K562 (cell line): Measurements from ENCODE around the gene LUC7L.

Source experiments
- CREB1 ChIP-seq, 2 experiments: sonication (generic) in 1 of 2; formaldehyde crosslinking in 1 of 2; IDR thresholded peaks; 2 replicates each; pipeline versions ENCODE4 v1.6.1 to v1.8.0; 2012 to 2022; ENCODE audit warnings: inconsistent platforms in 1 of 2, mild to moderate bottlenecking in 1 of 2, missing genetic modification reagents in 1 of 2, moderate library complexity in 1 of 2
- EP300 ChIP-seq: IDR thresholded peaks from 2 replicates; pipeline ENCODE4 v1.6.1; 2012; ENCODE audit warnings: low read length, improper control_type of control experiment
- MTF1 ChIP-seq: fragments of 250-450 bp; sonication (Bioruptor Pico); IDR thresholded peaks from 2 replicates; pipeline ENCODE4 v1.9.0; 2021; ENCODE audit warnings: moderate library complexity, mild to moderate bottlenecking, inconsistent platforms, borderline replicate concordance
- RAD21 ChIP-seq, 2 experiments: fragments of 250-450 bp in 1 of 2; fragments of 450-650 bp in 1 of 2; sonication (Bioruptor Pico) in 1 of 2; formaldehyde crosslinking in 1 of 2; IDR thresholded peaks in 1 of 2; conservative IDR thresholded peaks in 1 of 2; 2 replicates each; pipeline versions ENCODE4 v1.4.0 to v1.8.0; 2020 to 2022; ENCODE audit warnings: mild to moderate bottlenecking in 2 of 2, moderate library complexity in 1 of 2
- XRCC4 ChIP-seq: IDR thresholded peaks from one replicate; pipeline ENCODE4 v1.6.1; 2011; ENCODE audit not compliant: insufficient read depth, insufficient read length; ENCODE audit errors: extremely low read depth
- ZNF324 ChIP-seq: fragments of 250-450 bp; sonication (Bioruptor Pico); IDR thresholded peaks from 2 replicates; pipeline ENCODE4 v1.4.0; 2020; ENCODE audit warnings: mild to moderate bottlenecking
- ZNF695 ChIP-seq: fragments of 450-650 bp; formaldehyde crosslinking; IDR thresholded peaks from 2 replicates; pipeline ENCODE4 v1.4.0; 2020; ENCODE audit warnings: mild to moderate bottlenecking, moderate library complexity
- TF ChIP-seq, protein P1 (sequence below), 3 experiments: IDR thresholded peaks in 2 of 3; conservative IDR thresholded peaks in 1 of 3; 2 replicates each; pipeline ENCODE4 v1.5.1; 2011 to 2012; ENCODE audit warnings: low read length in 3 of 3, mild to moderate bottlenecking in 3 of 3, control low read depth in 2 of 3, improper control_type of control experiment in 1 of 3, inconsistent platforms in 1 of 3, low read depth in 1 of 3, mixed read lengths in 1 of 3, moderate library complexity in 1 of 3; ENCODE audit not compliant: insufficient read depth in 2 of 3

DNA sequence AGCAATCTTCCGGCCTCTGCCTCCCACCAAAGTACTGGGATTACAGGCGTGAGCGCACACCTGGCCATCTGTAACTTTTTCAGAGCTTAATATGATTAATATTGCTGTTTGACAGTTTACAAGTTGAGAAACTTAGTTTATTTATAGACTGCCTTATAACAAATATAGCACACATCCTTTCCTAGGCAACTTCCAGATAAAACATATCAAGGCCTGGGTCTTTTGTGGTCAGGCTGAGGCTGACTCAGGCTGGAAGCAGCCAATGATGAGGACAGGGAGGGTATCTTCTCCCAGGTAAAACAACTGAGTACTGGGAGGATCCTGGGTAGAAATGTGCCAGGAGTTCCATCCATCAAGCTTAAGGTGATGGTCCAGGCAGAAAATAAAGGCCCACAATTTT, 16.2 kb downstream of the LUC7L start:
- TF ChIP-seq CREB1 (IDR thresholded peaks at IDR 0.05) = no peak
- no peak for TF ChIP-seq CREB1 (CRISPR knock-in tag; IDR thresholded peaks at IDR 0.05)
- TF ChIP-seq ZNF324 = no peak
- TF ChIP-seq, protein P1, sequence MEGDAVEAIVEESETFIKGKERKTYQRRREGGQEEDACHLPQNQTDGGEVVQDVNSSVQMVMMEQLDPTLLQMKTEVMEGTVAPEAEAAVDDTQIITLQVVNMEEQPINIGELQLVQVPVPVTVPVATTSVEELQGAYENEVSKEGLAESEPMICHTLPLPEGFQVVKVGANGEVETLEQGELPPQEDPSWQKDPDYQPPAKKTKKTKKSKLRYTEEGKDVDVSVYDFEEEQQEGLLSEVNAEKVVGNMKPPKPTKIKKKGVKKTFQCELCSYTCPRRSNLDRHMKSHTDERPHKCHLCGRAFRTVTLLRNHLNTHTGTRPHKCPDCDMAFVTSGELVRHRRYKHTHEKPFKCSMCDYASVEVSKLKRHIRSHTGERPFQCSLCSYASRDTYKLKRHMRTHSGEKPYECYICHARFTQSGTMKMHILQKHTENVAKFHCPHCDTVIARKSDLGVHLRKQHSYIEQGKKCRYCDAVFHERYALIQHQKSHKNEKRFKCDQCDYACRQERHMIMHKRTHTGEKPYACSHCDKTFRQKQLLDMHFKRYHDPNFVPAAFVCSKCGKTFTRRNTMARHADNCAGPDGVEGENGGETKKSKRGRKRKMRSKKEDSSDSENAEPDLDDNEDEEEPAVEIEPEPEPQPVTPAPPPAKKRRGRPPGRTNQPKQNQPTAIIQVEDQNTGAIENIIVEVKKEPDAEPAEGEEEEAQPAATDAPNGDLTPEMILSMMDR (IDR thresholded peaks at IDR 0.05 in 2 of 3, conservative IDR thresholded peaks at IDR 0.05 in 1 of 3; ENCODE audit: insufficient read depth in 2 of 3, low read depth in 1 of 3, low read length in 3 of 3) = no peak
- no peak for TF ChIP-seq RAD21 (CRISPR knock-in tag; conservative IDR thresholded peaks at IDR 0.05 in 1 of 2, IDR thresholded peaks at IDR 0.05 in 1 of 2)
- TF ChIP-seq EP300 = no peak
- TF ChIP-seq XRCC4 = no peak
- TF ChIP-seq MTF1 = no peak
- no peak for TF ChIP-seq ZNF695 (CRISPR knock-in tag)
